Choroid plexus epithelial cell (primary cell): ENCODE results near the gene IRF2.

Experiments
- DNase-seq: peaks from one replicate; pipeline ENCODE4 v3.0.0-alpha.2; 2010; ENCODE audit warnings: low read depth
- H3K4me3 ChIP-seq: 2 replicates; pipeline ENCODE4 v1.5.1; 2011; ENCODE audit warnings: low read depth, mild to moderate bottlenecking, control low read depth, low read length, moderate library complexity
- TF ChIP-seq, protein P1 (sequence below): conservative IDR thresholded peaks from 2 replicates; pipeline ENCODE4 v1.5.1; 2011; ENCODE audit warnings: low read depth, mild to moderate bottlenecking, control low read depth, inconsistent platforms, low read length, moderate library complexity

IRF2 gene

DNA sequence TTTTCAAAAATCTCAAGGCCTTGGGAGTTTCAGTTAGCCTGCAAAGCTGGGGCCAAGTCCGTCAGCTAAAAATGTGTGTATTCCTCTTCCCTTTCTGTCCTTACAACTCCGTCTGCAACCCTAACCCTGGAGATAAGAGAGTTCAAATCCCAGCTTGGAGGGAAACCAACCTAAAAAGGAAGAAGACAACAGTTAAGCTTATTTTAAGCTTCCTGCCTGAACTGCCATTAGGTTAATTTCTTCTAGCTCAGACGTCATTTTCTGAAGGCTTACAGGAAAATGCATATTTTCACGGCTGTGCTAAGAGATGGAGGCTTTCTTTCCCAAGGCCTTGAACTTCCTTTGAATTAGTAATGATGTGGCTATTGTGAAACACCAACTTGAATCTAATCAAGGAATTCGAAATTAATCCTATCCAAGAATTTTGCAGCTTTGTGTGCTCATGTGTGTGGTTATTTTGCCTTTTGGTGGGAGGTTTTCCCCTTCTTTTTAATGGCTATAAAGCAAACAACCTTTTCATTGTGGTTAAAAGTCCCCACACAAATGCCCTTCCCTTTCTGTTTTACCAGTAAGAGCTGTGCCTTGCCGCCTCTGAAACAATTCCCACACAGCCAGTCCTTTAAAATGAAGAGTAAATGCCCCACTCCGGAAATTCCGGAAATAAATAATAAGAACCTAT is 103.5 kb downstream of the IRF2 start:
- peak; percentile 47 for DNase-seq
- H3K4me3 ChIP-seq: no peak overlapping the region
- TF ChIP-seq, protein P1, sequence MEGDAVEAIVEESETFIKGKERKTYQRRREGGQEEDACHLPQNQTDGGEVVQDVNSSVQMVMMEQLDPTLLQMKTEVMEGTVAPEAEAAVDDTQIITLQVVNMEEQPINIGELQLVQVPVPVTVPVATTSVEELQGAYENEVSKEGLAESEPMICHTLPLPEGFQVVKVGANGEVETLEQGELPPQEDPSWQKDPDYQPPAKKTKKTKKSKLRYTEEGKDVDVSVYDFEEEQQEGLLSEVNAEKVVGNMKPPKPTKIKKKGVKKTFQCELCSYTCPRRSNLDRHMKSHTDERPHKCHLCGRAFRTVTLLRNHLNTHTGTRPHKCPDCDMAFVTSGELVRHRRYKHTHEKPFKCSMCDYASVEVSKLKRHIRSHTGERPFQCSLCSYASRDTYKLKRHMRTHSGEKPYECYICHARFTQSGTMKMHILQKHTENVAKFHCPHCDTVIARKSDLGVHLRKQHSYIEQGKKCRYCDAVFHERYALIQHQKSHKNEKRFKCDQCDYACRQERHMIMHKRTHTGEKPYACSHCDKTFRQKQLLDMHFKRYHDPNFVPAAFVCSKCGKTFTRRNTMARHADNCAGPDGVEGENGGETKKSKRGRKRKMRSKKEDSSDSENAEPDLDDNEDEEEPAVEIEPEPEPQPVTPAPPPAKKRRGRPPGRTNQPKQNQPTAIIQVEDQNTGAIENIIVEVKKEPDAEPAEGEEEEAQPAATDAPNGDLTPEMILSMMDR: no peak

DNA sequence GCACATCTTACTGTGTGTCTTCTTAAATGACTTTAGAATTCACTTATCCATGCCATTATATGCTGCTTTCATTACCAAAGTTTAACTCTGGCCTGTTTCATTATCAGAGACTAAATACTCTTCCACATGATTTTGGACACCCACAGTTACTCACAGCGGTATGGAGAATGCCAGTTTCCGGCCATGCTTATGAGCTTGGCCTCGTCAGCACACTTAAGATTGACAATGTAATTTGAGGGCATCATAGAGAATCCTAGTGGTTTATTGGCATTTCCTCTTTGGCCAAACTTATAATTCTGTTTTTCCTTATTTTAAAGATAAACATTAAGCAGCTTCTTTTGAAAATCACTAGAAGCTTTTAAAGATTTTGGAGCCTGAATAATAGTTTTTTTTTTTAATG is 104.5 kb downstream of the IRF2 start:
- TF ChIP-seq, protein P1: no peak
- H3K4me3 ChIP-seq: no peak overlapping the region
- no peak for DNase-seq

DNA sequence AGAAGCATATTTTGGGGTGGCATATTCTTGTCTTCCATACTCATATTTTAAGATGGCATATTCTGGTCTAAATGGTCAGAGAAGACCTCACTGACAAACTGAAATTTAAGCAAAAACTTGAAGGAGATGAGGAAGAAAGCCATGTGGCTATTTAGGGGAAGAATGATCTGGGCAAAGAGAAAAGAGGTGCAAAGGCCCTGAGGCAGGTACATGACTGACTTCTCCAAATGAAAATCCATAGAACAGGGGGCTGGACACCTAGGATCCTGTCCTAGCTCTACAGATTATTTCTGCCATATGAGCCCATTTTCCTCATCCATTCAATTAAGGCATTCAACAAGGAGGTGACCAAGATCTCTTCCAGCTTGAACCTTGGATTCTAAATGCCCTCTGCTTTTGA is 105.6 kb downstream of the IRF2 start:
- DNase-seq: no peak
- TF ChIP-seq, protein P1: no peak
- no peak overlapping the region for H3K4me3 ChIP-seq

DNA sequence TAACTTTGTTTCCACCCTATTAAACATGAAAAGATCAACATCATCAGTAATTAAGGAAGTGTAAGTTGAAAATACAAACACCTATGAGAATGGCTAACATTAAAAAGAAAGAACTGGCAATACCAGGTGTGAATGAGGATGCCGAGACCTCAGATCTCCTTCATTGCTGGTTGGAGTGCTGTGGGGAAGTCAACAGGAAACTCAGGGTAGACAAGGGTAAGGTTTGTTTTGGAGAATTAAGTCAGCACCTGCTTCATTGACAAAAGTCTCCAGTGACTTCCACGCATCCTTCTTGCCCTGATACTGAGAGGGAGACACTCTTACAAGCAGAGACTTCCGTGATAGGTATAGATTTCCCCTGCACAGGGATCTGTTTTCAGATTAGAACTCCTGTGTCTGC is 106.1 kb downstream of the IRF2 start:
- TF ChIP-seq, protein P1: no peak
- no peak for DNase-seq
- H3K4me3 ChIP-seq: no peak overlapping the region

DNA sequence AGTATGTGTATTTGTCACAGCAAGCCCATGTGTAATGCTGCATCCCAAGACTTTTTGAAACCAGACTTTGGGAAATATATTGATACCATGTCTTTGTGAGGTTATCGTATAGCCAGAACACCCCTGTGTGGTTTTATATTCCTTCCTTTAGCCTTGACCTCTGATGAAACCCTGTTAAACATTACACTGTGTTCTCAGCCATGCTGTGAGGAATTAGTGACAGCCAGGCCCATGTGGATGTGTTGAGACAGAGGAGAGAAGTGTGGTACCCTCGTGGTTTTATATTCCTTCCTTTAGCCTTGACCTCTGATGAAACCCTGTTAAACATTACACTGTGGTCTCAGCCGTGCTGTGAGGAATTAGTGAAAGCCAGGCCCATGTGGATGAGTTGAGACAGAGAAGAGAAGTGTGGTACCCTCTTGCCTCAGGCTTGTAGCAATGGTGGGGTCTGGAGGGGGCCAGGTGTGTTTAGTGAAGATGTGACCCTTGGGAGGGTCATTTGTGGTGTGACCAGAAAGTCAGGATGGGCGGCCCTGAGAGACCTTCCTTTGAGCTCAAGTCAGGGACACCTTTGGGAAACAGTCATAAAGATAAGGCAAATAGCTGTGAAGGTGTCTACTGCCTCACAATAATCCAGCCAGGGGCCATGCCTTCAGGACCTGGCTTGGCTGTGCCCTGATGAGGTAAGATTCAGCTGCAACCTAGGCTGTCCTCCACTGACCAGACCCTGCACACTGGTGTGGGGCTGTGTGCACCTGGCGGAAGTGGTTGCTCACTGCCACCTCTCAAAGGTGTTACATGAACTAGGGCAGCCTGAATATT is 110.0 kb downstream of the IRF2 start:
- DNase-seq: peak; percentile 69
- TF ChIP-seq, protein P1: no peak
- H3K4me3 ChIP-seq: no peak overlapping the region

DNA sequence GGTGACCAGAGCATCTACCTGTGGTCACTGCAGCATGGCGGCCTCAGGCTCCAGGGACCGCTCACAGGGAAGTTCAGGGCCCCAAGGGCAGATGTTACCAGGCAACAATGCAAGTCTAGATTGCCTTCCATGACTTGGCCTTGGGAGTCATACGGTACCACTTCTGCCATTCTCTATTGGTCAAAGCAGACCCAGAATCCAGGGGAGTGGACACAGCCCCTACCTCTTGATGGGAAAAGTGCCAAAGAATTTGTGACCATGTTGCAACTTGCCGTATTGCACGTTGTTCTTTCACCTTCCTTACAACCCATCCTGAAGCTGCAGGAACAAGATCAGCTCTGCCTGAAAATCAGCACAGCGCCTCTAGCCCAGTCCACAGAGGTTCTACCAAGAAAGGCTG is 111.1 kb downstream of the IRF2 start:
- TF ChIP-seq, protein P1: no peak
- no peak for DNase-seq
- H3K4me3 ChIP-seq: no peak overlapping the region
